KMS-11 (cell line): ENCODE measurements around the gene USP26.
"Not testable (repeated sequence)": the region's sequence is repeated elsewhere in the genome, so short reads cannot be mapped to it uniquely, and the experiment has no call there.

Source experiments
- H2AFZ ChIP-seq: fragments of 200-600 bp; sonication (generic); 2 replicates; pipeline ENCODE4 v1.6.1; 2016; ENCODE audit warnings: antibody characterized with exemption, mixed run types, low read depth
- H3K27ac ChIP-seq: fragments of 200-600 bp; sonication (generic); 2 replicates; pipeline ENCODE4 v1.6.1; 2016; ENCODE audit warnings: mild to moderate bottlenecking, mixed run types
- H3K27me3 ChIP-seq: fragments of 200-600 bp; sonication (generic); 2 replicates; pipeline ENCODE4 v1.6.1; 2017; ENCODE audit warnings: mild to moderate bottlenecking, low read depth, mixed run types, moderate library complexity; ENCODE audit not compliant: insufficient read depth
- H3K36me3 ChIP-seq: fragments of 200-600 bp; sonication (generic); 2 replicates; pipeline ENCODE4 v1.6.1; 2017; ENCODE audit warnings: mild to moderate bottlenecking, mixed run types; ENCODE audit not compliant: insufficient read depth
- H3K4me1 ChIP-seq: fragments of 200-600 bp; sonication (generic); 2 replicates; pipeline ENCODE4 v1.6.1; 2016; ENCODE audit warnings: mild to moderate bottlenecking, low read depth, mixed run types; ENCODE audit not compliant: poor library complexity, severe bottlenecking
- H3K4me2 ChIP-seq: fragments of 200-600 bp; sonication (generic); 2 replicates; pipeline ENCODE4 v1.7.0; 2016; ENCODE audit warnings: mild to moderate bottlenecking, mixed run types
- H3K4me3 ChIP-seq: fragments of 200-600 bp; sonication (generic); IDR thresholded peaks from 2 replicates; pipeline ENCODE4 v1.6.1; 2017; ENCODE audit warnings: low read depth, low read length, mixed read lengths; ENCODE audit not compliant: insufficient read depth
- H3K79me2 ChIP-seq: fragments of 200-600 bp; sonication (generic); 2 replicates; pipeline ENCODE4 v1.6.1; 2016; ENCODE audit warnings: low read depth, mixed run types; ENCODE audit not compliant: insufficient read depth
- H3K9ac ChIP-seq: fragments of 200-600 bp; sonication (generic); 2 replicates; pipeline ENCODE4 v1.6.1; 2016; ENCODE audit warnings: mild to moderate bottlenecking, mixed run types
- H4K20me1 ChIP-seq: fragments of 200-600 bp; sonication (generic); 2 replicates; pipeline ENCODE4 v1.6.1; 2016; ENCODE audit warnings: mild to moderate bottlenecking, mixed run types; ENCODE audit not compliant: insufficient read depth
- CTCF ChIP-seq: fragments of 200-600 bp; sonication (generic); conservative IDR thresholded peaks from 2 replicates; pipeline ENCODE4 v1.6.1; 2017; ENCODE audit warnings: low read depth, mild to moderate bottlenecking, antibody characterized with exemption, low read length, moderate library complexity, mixed read lengths

USP26 gene

GRCh38 chrX:132986556-132986955 lies 110.4 kb downstream of the USP26 start:
- Histone ChIP-seq H3K4me3 (no peak overlapping the region), H3K4me1 (no peaks in the 10 kb centered on the region), H3K36me3 (no peaks in the 10 kb centered on the region), H3K27ac (no peak overlapping the region), H3K79me2 (no peaks in the 10 kb centered on the region), H4K20me1 (no peaks in the 10 kb centered on the region), H2AFZ (no peak overlapping the region), H3K4me2 (no peak overlapping the region), H3K27me3 (no peaks in the 10 kb centered on the region), H3K9ac (no peak overlapping the region)
- no peak for TF ChIP-seq CTCF

- no peak overlapping the region for H3K4me3 ChIP-seq
- H3K4me2 ChIP-seq, result no peak overlapping the region
- no peaks in the 10 kb centered on the region for H3K36me3 ChIP-seq
- no peak overlapping the region for H3K27ac ChIP-seq
- H2AFZ ChIP-seq, result no peak overlapping the region
- H3K27me3 ChIP-seq, result no peaks in the 10 kb centered on the region
- no peak overlapping the region for H3K9ac ChIP-seq
- no peaks in the 10 kb centered on the region for H3K79me2 ChIP-seq
- no peaks in the 10 kb centered on the region for H4K20me1 ChIP-seq
- H3K4me1 ChIP-seq, result no peaks in the 10 kb centered on the region
- TF ChIP-seq CTCF, result no peak
These were observed 112.8 kb downstream of the USP26 start for GRCh38 chrX:132984058-132984650.

GRCh38 chrX:132983496-132983895 lies 113.4 kb downstream of the USP26 start:
- no peaks in the 10 kb centered on the region for H3K27me3 ChIP-seq
- no peak overlapping the region for H3K4me2 ChIP-seq
- no peak overlapping the region for H3K27ac ChIP-seq
- no peak for TF ChIP-seq CTCF
- no peaks in the 10 kb centered on the region for H3K36me3 ChIP-seq
- H3K9ac ChIP-seq, result no peak overlapping the region
- no peaks in the 10 kb centered on the region for H3K4me1 ChIP-seq
- H3K79me2 ChIP-seq, result no peaks in the 10 kb centered on the region
- H2AFZ ChIP-seq, result no peak overlapping the region
- no peaks in the 10 kb centered on the region for H4K20me1 ChIP-seq
- no peak overlapping the region for H3K4me3 ChIP-seq

GRCh38 chrX:132980035-132980434 lies 116.9 kb downstream of the USP26 start:
- not testable (repeated sequence) for H4K20me1 ChIP-seq, H3K36me3 ChIP-seq, H3K27me3 ChIP-seq, H3K4me1 ChIP-seq, H3K4me3 ChIP-seq, H2AFZ ChIP-seq, H3K9ac ChIP-seq, H3K79me2 ChIP-seq, H3K27ac ChIP-seq, H3K4me2 ChIP-seq
